Peyer's patch (tissue), 4 donors: Measurements from ENCODE around the gene RPGRIP1. TPM values are rescaled to one million over a fixed set of nuclear protein-coding genes. Genes with fewer than 3 reads are reported as not detected.

Source experiments
- DNase-seq, 3 donors: peaks; one replicate each; pipeline ENCODE4 v3.0.0-alpha.2; 2017 to 2019
- H3K27ac ChIP-seq, 4 donors: fragments of 200-600 bp; sonication (generic); one replicate each; pipeline ENCODE4 v1.5.1; 2016 to 2019
- H3K27me3 ChIP-seq, 2 donors: fragments of 200-600 bp; sonication (generic); one replicate each; pipeline ENCODE4 v1.5.1; 2019
- H3K36me3 ChIP-seq, 3 donors: fragments of 200-600 bp; sonication (generic); one replicate each; pipeline ENCODE4 v1.5.1; 2016 to 2019
- H3K4me1 ChIP-seq, 4 donors: fragments of 200-600 bp; sonication (generic); one replicate each; pipeline ENCODE4 v1.5.1; 2016 to 2019
- H3K4me3 ChIP-seq, 4 donors: fragments of 200-600 bp; sonication (generic); 1 replicate in 3 of 4; 2 replicates in 1 of 4; pipeline ENCODE4 v1.5.1; 2016 to 2019; ENCODE audit warnings: mild to moderate bottlenecking in 1 of 4
- H3K9me3 ChIP-seq, 4 donors: fragments of 200-600 bp; sonication (generic); one replicate each; pipeline ENCODE4 v1.5.1; 2016 to 2019; ENCODE audit warnings: mild to moderate bottlenecking in 1 of 4
- CTCF ChIP-seq, 6 experiments: fragments of 450-650 bp in 4 of 6; fragments of 200-600 bp in 2 of 6; sonication (generic) in 1 of 6; IDR thresholded peaks; one replicate each; pipeline ENCODE4 v1.5.1; 2017 to 2019; ENCODE audit warnings: antibody characterized with exemption in 6 of 6, mild to moderate bottlenecking in 3 of 6, moderate library complexity in 1 of 6
- POLR2A ChIP-seq, 2 donors: fragments of 450-650 bp; IDR thresholded peaks; one replicate each; pipeline ENCODE4 v1.5.1; 2017; ENCODE audit warnings: antibody characterized with exemption in 2 of 2, mild to moderate bottlenecking in 2 of 2, moderate library complexity in 2 of 2
- total RNA-seq, 4 donors: library from RNA; depleted of rRNA; stranded (reverse); fragments of >200 nt; gene quantifications; one replicate each; pipeline ENCODE4 v1.1.0, GENCODE V29; 2016

Gene RPGRIP1
- total RNA-seq, 4 donors from 2014 or later, result 0.40 to 3.3 TPM; not detected in 2

DNA sequence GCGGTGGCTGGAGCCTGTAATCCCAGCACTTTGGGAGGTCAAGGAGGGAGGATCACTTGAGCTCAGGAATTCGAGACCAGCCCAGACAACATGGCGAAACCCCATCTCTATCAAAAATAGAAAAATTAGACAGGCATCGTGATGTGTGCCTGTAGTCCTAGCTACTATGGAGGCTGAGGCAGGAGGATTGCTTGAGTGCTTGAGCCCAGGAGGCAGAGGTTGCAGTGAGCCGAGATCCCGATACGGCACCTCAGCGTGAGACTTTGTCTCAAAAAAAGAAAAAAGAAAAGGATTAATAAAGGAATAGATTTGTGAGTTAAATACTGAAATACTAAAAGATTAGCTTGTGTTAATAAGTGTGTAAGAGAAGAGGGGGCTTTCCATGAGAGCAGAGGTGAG is 29.4 kb downstream of the RPGRIP1 start:
- no peak for DNase-seq
- Histone ChIP-seq H3K27ac (peak overlapping the region; percentile 33 to 80 (median 71)), H3K4me3 (peak overlapping the region; percentile 21 to 34 (median 26))

GRCh38 chr14:21309956-21310355 is 30.1 kb downstream of the RPGRIP1 start:
- TF ChIP-seq CTCF (IDR thresholded peaks at IDR 0.05), result no peak
- TF ChIP-seq POLR2A (IDR thresholded peaks at IDR 0.05), result no peak
- Histone ChIP-seq H3K9me3 (no peaks in the 10 kb centered on the region), H3K4me3 (no peak overlapping the region), H3K36me3 (no peaks in the 10 kb centered on the region), H3K4me1 (peaks cover 0 to 5% (median 2%) of the 10 kb centered on the region in 4 donors), H3K27me3 (no peaks in the 10 kb centered on the region), H3K27ac (no peak overlapping the region)
- DNase-seq, result no peak

More for the DNA sequence above, 29.4 kb downstream of the RPGRIP1 start:
- TF ChIP-seq CTCF (IDR thresholded peaks at IDR 0.05), result no peak
- Histone ChIP-seq H3K27me3 (no peaks in the 10 kb centered on the region), H3K4me1 (peaks cover 0 to 5% (median 2%) of the 10 kb centered on the region in 4 donors), H3K9me3 (no peaks in the 10 kb centered on the region), H3K36me3 (no peaks in the 10 kb centered on the region)

GRCh38 chr14:21311614-21312013 is 31.7 kb downstream of the RPGRIP1 start:
- TF ChIP-seq CTCF (IDR thresholded peaks at IDR 0.05) (no peak), POLR2A (IDR thresholded peaks at IDR 0.05) (no peak)
- DNase-seq, result no peak

GRCh38 chr14:21313512-21313911 is 33.6 kb downstream of the RPGRIP1 start:
- peak in 1 of 3 donors; percentile 57 for DNase-seq
- Histone ChIP-seq H3K9me3 (no peaks in the 10 kb centered on the region), H3K27ac (no peak overlapping the region), H3K36me3 (no peaks in the 10 kb centered on the region), H3K4me3 (no peak overlapping the region), H3K4me1 (peaks cover 0 to 4% (median 0%) of the 10 kb centered on the region in 4 donors), H3K27me3 (no peaks in the 10 kb centered on the region)
- TF ChIP-seq CTCF (IDR thresholded peaks at IDR 0.05) (no peak), POLR2A (IDR thresholded peaks at IDR 0.05) (no peak)

More at GRCh38 chr14:21311614-21312013, 31.7 kb downstream of the RPGRIP1 start:
- Histone ChIP-seq H3K4me1 (peaks cover 0 to 5% (median 2%) of the 10 kb centered on the region in 4 donors), H3K4me3 (no peak overlapping the region), H3K27ac (no peak overlapping the region), H3K9me3 (no peaks in the 10 kb centered on the region), H3K36me3 (no peaks in the 10 kb centered on the region), H3K27me3 (no peaks in the 10 kb centered on the region)

DNA sequence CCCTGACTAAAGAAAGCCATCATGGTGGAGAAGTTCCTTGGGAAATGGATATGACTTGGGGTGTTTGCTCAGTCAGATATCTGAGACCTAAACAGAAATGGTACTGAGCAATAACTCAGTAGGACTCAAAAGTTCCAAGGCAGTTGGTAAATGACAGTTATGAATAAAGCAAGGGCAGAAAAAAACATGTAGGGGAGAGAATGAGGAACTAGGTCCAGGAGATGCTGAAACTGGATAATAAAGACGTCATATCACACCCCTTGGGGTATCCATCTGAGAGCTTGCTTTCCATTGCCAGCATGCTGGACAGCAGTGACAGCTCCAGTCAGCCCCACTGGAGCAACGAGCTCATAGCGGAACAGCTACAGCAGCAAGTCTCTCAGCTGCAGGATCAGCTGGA is 37.5 kb downstream of the RPGRIP1 start:
- no peak for TF ChIP-seq CTCF (IDR thresholded peaks at IDR 0.05)
- TF ChIP-seq POLR2A (IDR thresholded peaks at IDR 0.05), result no peak
- Histone ChIP-seq H3K27me3 (no peaks in the 10 kb centered on the region), H3K36me3 (no peaks in the 10 kb centered on the region), H3K27ac (peak overlapping the region in 1 of 4 donors; percentile 13), H3K4me3 (no peak overlapping the region), H3K4me1 (peaks cover 0 to 4% (median 0%) of the 10 kb centered on the region in 4 donors), H3K9me3 (no peaks in the 10 kb centered on the region)
- peak in 1 of 3 donors; percentile 28 for DNase-seq

GRCh38 chr14:21320913-21321312 is 41.0 kb downstream of the RPGRIP1 start:
- Histone ChIP-seq H3K36me3 (no peaks in the 10 kb centered on the region), H3K27ac (no peak overlapping the region), H3K4me1 (peaks cover 0 to 4% (median 0%) of the 10 kb centered on the region in 4 donors), H3K9me3 (no peaks in the 10 kb centered on the region), H3K4me3 (no peak overlapping the region), H3K27me3 (no peaks in the 10 kb centered on the region)
- no peak for DNase-seq
- TF ChIP-seq CTCF (IDR thresholded peaks at IDR 0.05) (no peak), POLR2A (IDR thresholded peaks at IDR 0.05) (no peak)
